Vagina (tissue), 2 donors: ENCODE data around the gene SPACA6.

Experiments used
- CTCF ChIP-seq, 3 experiments: fragments of 450-650 bp in 2 of 3; fragments of 200-600 bp in 1 of 3; sonication (generic) in 1 of 3; IDR thresholded peaks; one replicate each; pipeline ENCODE4 v1.5.1; 2017 to 2019; ENCODE audit warnings: antibody characterized with exemption in 3 of 3, mild to moderate bottlenecking in 2 of 3, moderate library complexity in 2 of 3
- POLR2AphosphoS5 ChIP-seq, 2 donors: sonication (generic); formaldehyde crosslinking; IDR thresholded peaks; one replicate each; pipeline ENCODE4 v1.9.0; 2017; ENCODE audit warnings: antibody characterized with exemption in 2 of 2, mild to moderate bottlenecking in 2 of 2, low read depth in 1 of 2; ENCODE audit not compliant: insufficient read depth in 1 of 2

GRCh38 chr19:51716925-51717324 is 23.8 kb downstream of the SPACA6 start:
- TF ChIP-seq CTCF (IDR thresholded peaks at IDR 0.05) (no peak), POLR2AphosphoS5 (IDR thresholded peaks at IDR 0.05; ENCODE audit: insufficient read depth in 1 of 2, low read depth in 1 of 2) (no peak)
